ENCODE results near the gene NELL1.

Gene NELL1

DNA sequence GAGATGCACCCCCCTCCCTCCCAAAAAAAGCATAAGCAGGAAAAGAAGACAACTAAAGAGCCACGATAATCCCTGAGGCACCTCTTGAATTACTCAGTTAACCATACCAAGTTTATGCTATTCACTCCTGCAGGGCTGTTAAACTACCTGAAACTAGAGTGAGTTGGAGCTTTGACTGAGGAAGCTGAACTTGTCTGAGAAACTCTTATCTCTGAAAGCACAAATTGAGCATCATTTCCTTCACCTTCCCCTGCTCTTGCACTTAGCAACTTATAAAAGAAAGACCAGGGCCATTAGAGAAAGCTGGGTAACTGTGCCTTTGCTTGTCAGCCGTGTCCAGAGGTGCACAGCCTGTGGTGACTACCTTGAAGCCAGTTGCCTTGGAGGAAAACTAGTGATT is 745.6 kb downstream of the NELL1 start:
- no peak overlapping the region for H2BK12ac ChIP-seq (ENCODE audit: low read length in 2 of 2)
- H3K27ac ChIP-seq (ENCODE audit: low read length, poor library complexity, severe bottlenecking) = no peak overlapping the region
- no peak overlapping the region for H3K18ac ChIP-seq (ENCODE audit: low read depth in 1 of 2, low read length in 2 of 2)
- H4K91ac ChIP-seq (ENCODE audit: low read length) = no peak overlapping the region
- H3K4me2 ChIP-seq (ENCODE audit: low read length, poor library complexity, severe bottlenecking) = no peak overlapping the region
- H3K14ac ChIP-seq (ENCODE audit: low read length in 2 of 2) = no peak overlapping the region
- no peak overlapping the region for H2AFZ ChIP-seq (ENCODE audit: low read depth, low read length)
- no peak overlapping the region for H2BK5ac ChIP-seq (ENCODE audit: low read depth, low read length, poor library complexity, severe bottlenecking)
- no peaks in the 10 kb centered on the region for H3K36me3 ChIP-seq (ENCODE audit: control insufficient read depth in 1 of 2, insufficient read depth in 2 of 2, low read depth in 1 of 2, low read length in 2 of 2)
- H3K4me1 ChIP-seq (ENCODE audit: control insufficient read depth, insufficient read depth, low read depth, low read length) = no peaks in the 10 kb centered on the region
- no peak overlapping the region for H2BK120ac ChIP-seq (ENCODE audit: low read depth, low read length)
- H3K27me3 ChIP-seq (ENCODE audit: control insufficient read depth in 1 of 2, insufficient read depth in 1 of 2, low read length in 2 of 2) = no peaks in the 10 kb centered on the region
- no peak overlapping the region for H2AK5ac ChIP-seq (ENCODE audit: low read length, severe bottlenecking)
- no peak overlapping the region for H4K8ac ChIP-seq (ENCODE audit: low read length)
- H3K23ac ChIP-seq (ENCODE audit: low read length in 2 of 2) = no peak overlapping the region
- H3K4me3 ChIP-seq (ENCODE audit: insufficient read depth in 1 of 2, low read depth in 1 of 2, low read length in 2 of 2) = no peak overlapping the region
- H3K9ac ChIP-seq (ENCODE audit: low read length) = no peak overlapping the region
- no peaks in the 10 kb centered on the region for H3K9me3 ChIP-seq (ENCODE audit: control insufficient read depth, low read length)
- H3K79me1 ChIP-seq (replicated peaks; ENCODE audit: low read length, poor library complexity, severe bottlenecking) = no peaks in the 10 kb centered on the region
- 69% methylated on average over 1 of the region's 2 CpGs for WGBS
- no peak overlapping the region for H2BK15ac ChIP-seq (ENCODE audit: low read depth, poor library complexity, severe bottlenecking)
- H3K4ac ChIP-seq (ENCODE audit: low read depth in 1 of 2, low read length in 2 of 2) = no peak overlapping the region
- no peak for DNase-seq

DNA sequence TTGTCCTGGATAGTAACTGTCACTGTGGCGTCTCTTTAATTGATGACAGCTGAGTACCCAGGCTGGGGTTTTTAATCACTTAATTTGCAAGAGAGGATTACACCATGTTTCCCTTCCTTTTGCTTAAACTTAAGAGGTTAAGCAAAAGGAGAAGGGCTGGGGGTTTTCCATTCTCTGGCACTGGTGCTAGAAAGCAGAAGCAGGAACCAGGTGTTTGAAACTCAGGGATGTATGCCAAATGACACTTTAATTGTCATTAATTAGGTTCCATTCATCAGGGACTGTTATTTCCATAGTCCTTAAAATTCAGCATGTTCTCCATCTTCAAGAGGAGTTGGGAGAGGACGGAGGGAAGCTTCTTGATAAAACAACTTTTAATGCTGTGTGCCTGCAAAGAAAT is 746.2 kb downstream of the NELL1 start:
- no peaks in the 10 kb centered on the region for H3K79me1 ChIP-seq (replicated peaks; ENCODE audit: low read length, poor library complexity, severe bottlenecking)
- no peaks in the 10 kb centered on the region for H3K4me1 ChIP-seq (ENCODE audit: control insufficient read depth, insufficient read depth, low read depth, low read length)
- no peak for DNase-seq
- H3K27ac ChIP-seq (ENCODE audit: low read length, poor library complexity, severe bottlenecking) = no peak overlapping the region
- H3K23ac ChIP-seq (ENCODE audit: low read length in 2 of 2) = no peak overlapping the region
- H2AFZ ChIP-seq (ENCODE audit: low read depth, low read length) = no peak overlapping the region
- no peaks in the 10 kb centered on the region for H3K9me3 ChIP-seq (ENCODE audit: control insufficient read depth, low read length)
- H3K4ac ChIP-seq (ENCODE audit: low read depth in 1 of 2, low read length in 2 of 2) = no peak overlapping the region
- no peaks in the 10 kb centered on the region for H3K27me3 ChIP-seq (ENCODE audit: control insufficient read depth in 1 of 2, insufficient read depth in 1 of 2, low read length in 2 of 2)
- no peak overlapping the region for H2BK120ac ChIP-seq (ENCODE audit: low read depth, low read length)
- no peak overlapping the region for H2BK15ac ChIP-seq (ENCODE audit: low read depth, poor library complexity, severe bottlenecking)
- no peak overlapping the region for H2BK5ac ChIP-seq (ENCODE audit: low read depth, low read length, poor library complexity, severe bottlenecking)
- H3K18ac ChIP-seq (ENCODE audit: low read depth in 1 of 2, low read length in 2 of 2) = no peak overlapping the region
- WGBS = 65% methylated on average over 2 of the region's 2 CpGs
- no peaks in the 10 kb centered on the region for H3K36me3 ChIP-seq (ENCODE audit: control insufficient read depth in 1 of 2, insufficient read depth in 2 of 2, low read depth in 1 of 2, low read length in 2 of 2)
- no peak overlapping the region for H2BK12ac ChIP-seq (ENCODE audit: low read length in 2 of 2)
- no peak overlapping the region for H3K14ac ChIP-seq (ENCODE audit: low read length in 2 of 2)
- H4K8ac ChIP-seq (ENCODE audit: low read length) = no peak overlapping the region
- H4K91ac ChIP-seq (ENCODE audit: low read length) = no peak overlapping the region
- no peak overlapping the region for H2AK5ac ChIP-seq (ENCODE audit: low read length, severe bottlenecking)
- no peak overlapping the region for H3K4me2 ChIP-seq (ENCODE audit: low read length, poor library complexity, severe bottlenecking)
- H3K9ac ChIP-seq (ENCODE audit: low read length) = no peak overlapping the region
- no peak overlapping the region for H3K4me3 ChIP-seq (ENCODE audit: insufficient read depth in 1 of 2, low read depth in 1 of 2, low read length in 2 of 2)

DNA sequence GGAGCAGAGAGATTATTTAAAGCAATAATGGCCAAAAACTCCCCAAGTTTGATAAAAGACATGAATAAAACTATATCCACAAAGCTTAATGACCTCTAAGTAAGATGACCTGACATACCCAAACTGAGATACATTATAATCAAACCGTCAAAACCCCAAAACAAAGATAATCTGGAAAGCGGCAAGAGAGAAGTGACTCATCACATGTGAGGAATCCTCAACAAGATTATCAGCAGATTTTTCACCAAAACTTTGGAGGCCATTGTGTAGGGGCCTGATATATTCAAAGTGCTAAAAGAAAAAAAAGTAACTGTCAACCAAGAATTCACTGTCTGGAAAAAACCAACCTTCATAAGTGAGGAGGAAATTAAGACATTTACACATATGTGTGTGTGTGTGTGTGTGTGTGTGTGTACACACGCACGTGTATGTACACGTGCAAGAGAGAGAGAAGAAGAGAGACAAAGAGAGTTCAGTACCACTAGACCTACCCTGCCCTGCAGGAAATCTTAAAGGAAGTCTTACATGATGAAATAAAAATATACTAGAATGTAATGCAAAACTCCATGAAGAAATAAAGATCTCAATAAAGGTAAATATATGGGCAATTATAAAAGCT is 752.4 kb downstream of the NELL1 start:
- WGBS = 88% methylated on average over 4 of the region's 5 CpGs
- no peak overlapping the region for H3K4ac ChIP-seq (ENCODE audit: low read depth in 1 of 2, low read length in 2 of 2)
- H3K18ac ChIP-seq (ENCODE audit: low read depth in 1 of 2, low read length in 2 of 2) = no peak overlapping the region
- no peaks in the 10 kb centered on the region for H3K79me1 ChIP-seq (replicated peaks; ENCODE audit: low read length, poor library complexity, severe bottlenecking)
- no peak overlapping the region for H2BK120ac ChIP-seq (ENCODE audit: low read depth, low read length)
- H2AFZ ChIP-seq (ENCODE audit: low read depth, low read length) = no peak overlapping the region
- no peaks in the 10 kb centered on the region for H3K4me1 ChIP-seq (ENCODE audit: control insufficient read depth, insufficient read depth, low read depth, low read length)
- no peaks in the 10 kb centered on the region for H3K36me3 ChIP-seq (ENCODE audit: control insufficient read depth in 1 of 2, insufficient read depth in 2 of 2, low read depth in 1 of 2, low read length in 2 of 2)
- H3K4me2 ChIP-seq (ENCODE audit: low read length, poor library complexity, severe bottlenecking) = no peak overlapping the region
- H3K9ac ChIP-seq (ENCODE audit: low read length) = no peak overlapping the region
- no peak overlapping the region for H3K14ac ChIP-seq (ENCODE audit: low read length in 2 of 2)
- H4K91ac ChIP-seq (ENCODE audit: low read length) = no peak overlapping the region
- H3K27ac ChIP-seq (ENCODE audit: low read length, poor library complexity, severe bottlenecking) = no peak overlapping the region
- no peak overlapping the region for H2BK5ac ChIP-seq (ENCODE audit: low read depth, low read length, poor library complexity, severe bottlenecking)
- no peak overlapping the region for H2AK5ac ChIP-seq (ENCODE audit: low read length, severe bottlenecking)
- no peak overlapping the region for H3K23ac ChIP-seq (ENCODE audit: low read length in 2 of 2)
- H2BK12ac ChIP-seq (ENCODE audit: low read length in 2 of 2) = no peak overlapping the region
- H3K27me3 ChIP-seq (ENCODE audit: control insufficient read depth in 1 of 2, insufficient read depth in 1 of 2, low read length in 2 of 2) = no peaks in the 10 kb centered on the region
- H3K4me3 ChIP-seq (ENCODE audit: insufficient read depth in 1 of 2, low read depth in 1 of 2, low read length in 2 of 2) = no peak overlapping the region
- H2BK15ac ChIP-seq (ENCODE audit: low read depth, poor library complexity, severe bottlenecking) = no peak overlapping the region
- DNase-seq = no peak
- no peak overlapping the region for H4K8ac ChIP-seq (ENCODE audit: low read length)
- no peaks in the 10 kb centered on the region for H3K9me3 ChIP-seq (ENCODE audit: control insufficient read depth, low read length)

DNA sequence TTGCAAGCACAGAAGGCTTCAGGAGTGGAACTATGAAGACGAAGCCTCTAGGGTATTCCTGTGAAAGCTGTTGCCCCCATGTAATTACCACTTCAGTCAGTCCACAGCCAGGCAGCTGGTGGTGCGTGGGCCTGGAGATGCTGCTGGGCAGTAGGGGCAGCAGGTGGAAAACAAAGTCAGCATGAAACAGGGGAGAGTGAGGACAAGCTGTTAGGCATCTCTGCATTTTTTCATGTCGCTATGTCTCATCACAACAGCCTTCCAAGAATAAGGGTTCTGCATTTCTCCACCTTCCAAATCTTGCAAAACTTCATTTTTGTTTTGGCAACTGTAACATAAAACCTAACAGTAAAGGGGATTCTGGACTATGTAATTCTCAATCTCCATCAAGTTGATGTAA is 757.5 kb downstream of the NELL1 start:
- H2AFZ ChIP-seq (ENCODE audit: low read depth, low read length) = no peak overlapping the region

More for the DNA sequence above, 757.5 kb downstream of the NELL1 start:
- Histone ChIP-seq H4K91ac (ENCODE audit: low read length) (no peak overlapping the region), H3K9me3 (ENCODE audit: control insufficient read depth, low read length) (no peaks in the 10 kb centered on the region), H4K8ac (ENCODE audit: low read length) (no peak overlapping the region), H3K4me3 (ENCODE audit: insufficient read depth in 1 of 2, low read depth in 1 of 2, low read length in 2 of 2) (peak overlapping the region in 1 of 2 experiments; percentile 5), H3K27me3 (ENCODE audit: control insufficient read depth in 1 of 2, insufficient read depth in 1 of 2, low read length in 2 of 2) (no peaks in the 10 kb centered on the region), H3K36me3 (ENCODE audit: control insufficient read depth in 1 of 2, insufficient read depth in 2 of 2, low read depth in 1 of 2, low read length in 2 of 2) (no peaks in the 10 kb centered on the region), H2BK15ac (ENCODE audit: low read depth, poor library complexity, severe bottlenecking) (no peak overlapping the region), H2BK12ac (ENCODE audit: low read length in 2 of 2) (no peak overlapping the region), H3K4ac (ENCODE audit: low read depth in 1 of 2, low read length in 2 of 2) (no peak overlapping the region), H2BK5ac (ENCODE audit: low read depth, low read length, poor library complexity, severe bottlenecking) (no peak overlapping the region), H3K27ac (ENCODE audit: low read length, poor library complexity, severe bottlenecking) (no peak overlapping the region), H3K4me1 (ENCODE audit: control insufficient read depth, insufficient read depth, low read depth, low read length) (no peaks in the 10 kb centered on the region), H2AK5ac (ENCODE audit: low read length, severe bottlenecking) (no peak overlapping the region), H3K4me2 (ENCODE audit: low read length, poor library complexity, severe bottlenecking) (no peak overlapping the region), H3K9ac (ENCODE audit: low read length) (no peak overlapping the region), H3K18ac (ENCODE audit: low read depth in 1 of 2, low read length in 2 of 2) (no peak overlapping the region), H3K14ac (ENCODE audit: low read length in 2 of 2) (no peak overlapping the region), H2BK120ac (ENCODE audit: low read depth, low read length) (no peak overlapping the region), H3K23ac (ENCODE audit: low read length in 2 of 2) (no peak overlapping the region), H3K79me1 (replicated peaks; ENCODE audit: low read length, poor library complexity, severe bottlenecking) (no peaks in the 10 kb centered on the region)
- no peak for DNase-seq
- 54% methylated on average over 3 of the region's 3 CpGs for WGBS

All from mesenchymal stem cell (in vitro differentiated cells and primary cell).